ENCODE results near the gene ESM1.

- TF ChIP-seq ZNF274 (IDR thresholded peaks at IDR 0.05; ENCODE audit: low read depth, low read length) (no peak), SUZ12 (IDR thresholded peaks at IDR 0.05; ENCODE audit: extremely low read depth, insufficient read depth, insufficient read length) (no peak)
These were observed 48.2 kb upstream of the ESM1 start for GRCh38 chr5:55033568-55033967.

Data from NT2/D1 (cell line).